Muscle of arm (tissue), 12 donors: ENCODE measurements around the gene TMEM223. TPM values are rescaled to one million over a fixed set of nuclear protein-coding genes. Genes with fewer than 3 reads are reported as not detected.
"Not testable (repeated sequence)": the region's sequence is repeated elsewhere in the genome, so short reads cannot be mapped to it uniquely, and the experiment has no call there.

Experiments
- DNase-seq: peaks from one replicate; pipeline ENCODE4 v3.0.0-alpha.2; 2013
- polyA plus RNA-seq, 12 donors: library from polyadenylated mRNA; unstranded; fragments of 120-200 nt; gene quantifications; one replicate each; pipeline ENCODE4 v1.2.1, GENCODE V29; 2013; ENCODE audit not compliant: insufficient read length in 12 of 12

TMEM223 gene
- polyA plus RNA-seq, 12 donors: 11.9 to 16.9 (median 15.1) TPM; not detected in 2

DNA sequence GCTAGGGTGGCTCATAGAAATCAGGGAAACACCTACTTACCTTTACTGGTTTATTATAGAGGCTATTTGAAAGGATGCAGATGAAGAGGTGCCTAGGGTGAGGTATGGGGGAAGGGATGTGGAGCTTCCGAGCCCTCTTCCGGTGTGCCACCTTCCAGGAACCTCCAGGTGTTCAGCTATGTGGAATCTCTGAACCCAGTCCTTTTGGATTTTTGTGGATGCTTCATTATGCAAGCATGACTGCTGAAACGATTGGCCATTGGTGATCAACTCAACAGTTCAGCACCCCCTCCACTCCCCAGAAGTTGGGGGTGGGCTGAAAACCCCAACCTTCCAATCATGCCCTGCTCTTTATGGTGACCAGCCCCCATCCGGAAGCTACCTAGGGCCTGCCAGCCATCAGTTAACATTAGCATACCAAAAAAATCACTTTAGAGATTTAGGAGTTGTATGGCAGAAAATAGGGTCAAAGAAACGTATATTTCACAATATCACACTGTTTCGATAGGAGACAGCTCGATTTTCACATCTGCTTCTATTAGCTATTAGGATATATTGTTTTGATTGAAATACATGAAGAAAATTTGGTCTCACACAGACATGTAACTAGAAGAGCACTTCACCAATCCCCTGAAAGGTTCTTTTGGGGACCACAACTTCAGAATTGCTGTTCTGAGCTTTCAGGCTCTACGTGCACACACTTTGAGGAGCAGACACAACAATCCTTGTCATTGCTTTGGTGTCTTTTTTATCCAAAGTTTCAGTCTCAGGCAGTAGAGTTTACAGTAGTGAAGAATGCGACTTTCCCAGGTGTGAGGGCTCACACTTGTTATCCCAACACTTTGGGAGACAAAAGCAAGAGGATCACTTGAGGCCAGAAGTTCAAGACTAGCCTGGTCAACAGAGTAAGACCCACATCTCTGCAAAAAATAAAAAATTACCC, 33.7 kb downstream of the TMEM223 start:
- no peak for DNase-seq

DNA sequence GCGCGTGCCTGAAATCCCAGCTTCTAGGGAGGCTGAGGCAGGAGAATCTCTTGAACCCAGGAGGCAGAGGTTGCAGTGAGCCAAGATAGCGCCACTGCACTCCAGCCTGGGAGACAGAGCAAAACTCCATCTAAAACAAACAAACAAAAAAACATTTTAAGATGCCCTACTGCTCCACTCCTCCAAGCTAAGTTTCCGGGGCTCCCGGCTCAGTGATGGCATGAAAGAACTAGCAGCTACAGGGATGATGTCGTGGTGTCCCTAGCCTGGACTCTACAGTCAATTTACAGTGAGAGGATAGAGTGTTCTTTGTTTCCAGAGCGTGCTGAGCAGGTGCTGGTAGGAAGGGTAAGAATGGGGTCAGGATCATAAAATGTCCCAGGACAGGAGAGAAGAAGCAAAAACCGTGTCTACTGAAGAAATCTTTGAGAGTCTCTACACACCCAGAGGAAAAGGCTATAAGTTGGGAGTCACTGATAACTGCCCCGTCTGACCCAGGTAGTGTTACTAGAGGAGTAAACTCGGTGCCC, 36.7 kb downstream of the TMEM223 start:
- no peak for DNase-seq

DNA sequence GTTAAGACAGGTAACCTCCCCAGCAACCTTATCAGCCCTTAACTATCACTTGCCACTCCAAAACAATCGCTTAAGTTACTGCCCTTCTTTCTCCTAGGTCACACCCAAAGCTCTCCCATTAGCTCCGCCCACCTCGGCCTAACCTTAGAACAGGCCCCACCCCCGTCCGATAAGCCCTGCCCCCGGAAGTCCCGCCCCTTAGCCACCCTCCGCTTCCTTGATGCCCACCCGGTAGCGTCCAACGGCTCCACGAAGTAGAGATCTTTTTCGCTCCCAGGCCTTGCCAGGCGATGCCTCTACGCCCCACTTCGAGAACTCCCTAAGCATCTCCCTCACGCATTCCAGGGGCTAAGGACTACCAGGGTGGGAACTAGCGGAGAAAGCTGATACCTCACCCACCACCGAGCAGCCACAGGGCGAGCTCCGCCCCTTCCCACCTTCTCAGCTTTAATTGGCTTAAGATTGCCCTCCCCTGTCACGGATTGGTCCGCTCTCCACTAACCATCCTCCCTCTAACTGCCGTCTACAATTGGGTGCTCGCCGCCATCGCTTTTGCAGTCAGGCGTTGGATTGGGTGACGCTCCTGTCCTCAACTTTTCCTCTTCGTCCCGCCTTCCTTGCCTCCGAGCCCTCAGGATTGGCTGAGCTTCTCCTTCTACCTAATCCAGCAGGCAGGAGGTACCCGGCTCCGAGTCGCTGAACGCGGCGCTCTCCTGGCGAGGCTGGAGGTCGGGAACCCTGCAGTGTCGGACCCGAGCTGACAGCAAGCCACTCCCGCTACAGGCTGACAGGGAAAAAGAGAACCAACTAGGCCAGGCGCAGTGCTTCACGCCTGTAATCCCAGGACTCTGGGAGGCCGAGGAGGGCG, 37.8 kb downstream of the TMEM223 start, which contains the start of gene ZBTB3:
Gene ZBTB3, minus strand, starts transcription at position 425 of the 868 bp plus-strand sequence. CDS start 496 bp downstream, outside the sequence.
- peak; percentile 98 for DNase-seq

DNA sequence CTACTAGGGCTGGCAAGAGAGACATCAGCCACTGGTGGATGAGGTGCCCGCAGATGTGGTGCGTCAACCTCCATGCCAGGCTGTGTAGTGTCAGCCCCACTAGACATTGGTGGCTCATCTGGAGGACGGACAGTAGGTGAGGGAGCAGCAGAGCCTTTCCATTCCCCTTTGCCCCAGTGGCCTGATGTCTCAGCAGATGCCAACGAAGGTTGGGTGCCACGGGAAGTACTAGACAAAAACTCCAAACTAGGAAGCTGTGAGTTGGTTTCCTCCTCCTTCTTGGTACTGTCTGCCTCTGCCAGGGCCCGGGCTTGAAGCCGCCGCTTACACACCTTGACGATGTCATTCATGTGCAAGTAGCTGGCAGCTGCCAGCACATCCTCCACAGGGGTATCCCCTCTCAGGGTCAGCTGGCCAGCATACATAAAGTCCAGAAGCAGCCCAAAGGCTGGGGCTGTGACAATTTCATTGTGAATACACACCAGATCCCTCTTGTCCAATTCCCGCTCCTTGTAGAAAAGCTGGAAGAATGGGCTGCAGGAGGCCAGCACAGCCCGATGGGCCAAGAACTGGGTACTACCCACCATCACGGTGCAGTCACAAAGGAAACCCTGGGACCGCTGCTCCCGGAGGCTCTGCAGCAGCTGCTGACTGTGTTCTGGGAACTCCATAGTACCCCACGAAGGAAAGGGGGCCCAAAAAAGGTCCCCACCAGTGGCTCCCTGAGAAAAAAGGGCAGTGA, 38.6 kb downstream of the TMEM223 start:
- no peak for DNase-seq

DNA sequence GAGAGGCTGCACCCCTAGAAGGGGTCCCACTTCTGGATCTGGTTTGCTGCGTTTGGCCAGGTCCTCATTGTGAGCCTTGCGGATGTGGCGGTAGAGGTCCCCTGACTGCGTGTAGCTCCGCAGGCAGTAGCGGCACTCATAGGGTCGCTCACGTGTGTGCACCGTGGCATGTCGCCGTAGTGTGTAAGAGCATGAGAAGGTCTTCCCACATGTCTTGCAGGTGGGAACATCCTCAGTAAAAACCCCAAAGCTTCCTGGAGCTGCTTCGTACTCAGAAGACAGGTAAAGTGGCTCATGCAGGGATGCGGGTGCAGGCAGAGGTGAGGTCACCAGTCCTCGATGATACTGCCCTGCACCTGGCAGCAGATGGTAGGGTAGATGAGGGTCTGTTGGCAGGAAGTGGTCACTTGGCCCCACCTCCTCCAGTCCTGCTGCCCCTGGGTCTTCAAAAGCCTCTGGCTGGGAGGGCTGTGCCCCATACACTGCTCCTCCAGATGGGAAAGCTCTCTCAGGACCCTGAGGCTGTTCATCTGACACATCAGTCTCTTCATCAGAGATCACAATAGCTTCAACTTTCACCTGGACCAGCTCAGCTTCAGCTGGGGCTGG, 39.5 kb downstream of the TMEM223 start:
- no peak for DNase-seq

DNA sequence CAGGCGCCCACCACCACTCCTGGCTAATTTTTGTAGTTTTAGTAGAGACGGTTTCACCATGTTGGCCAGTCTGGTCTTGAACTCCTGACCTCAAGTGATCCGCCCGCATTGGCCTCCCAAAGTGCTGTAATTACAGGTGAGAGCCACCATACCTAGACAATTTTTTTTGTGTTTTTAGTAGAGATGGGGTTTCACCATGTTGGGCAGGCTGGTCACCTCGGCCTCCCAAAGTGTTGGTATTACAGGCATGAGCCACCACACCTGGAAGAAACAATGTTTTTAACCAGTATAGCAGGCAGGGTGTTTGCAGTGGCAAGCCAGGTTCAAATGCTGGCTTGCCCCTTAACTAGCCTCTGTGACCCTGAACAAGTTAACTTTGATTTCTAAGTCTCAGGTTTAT, 41.9 kb downstream of the TMEM223 start:
- DNase-seq: not testable (repeated sequence)

DNA sequence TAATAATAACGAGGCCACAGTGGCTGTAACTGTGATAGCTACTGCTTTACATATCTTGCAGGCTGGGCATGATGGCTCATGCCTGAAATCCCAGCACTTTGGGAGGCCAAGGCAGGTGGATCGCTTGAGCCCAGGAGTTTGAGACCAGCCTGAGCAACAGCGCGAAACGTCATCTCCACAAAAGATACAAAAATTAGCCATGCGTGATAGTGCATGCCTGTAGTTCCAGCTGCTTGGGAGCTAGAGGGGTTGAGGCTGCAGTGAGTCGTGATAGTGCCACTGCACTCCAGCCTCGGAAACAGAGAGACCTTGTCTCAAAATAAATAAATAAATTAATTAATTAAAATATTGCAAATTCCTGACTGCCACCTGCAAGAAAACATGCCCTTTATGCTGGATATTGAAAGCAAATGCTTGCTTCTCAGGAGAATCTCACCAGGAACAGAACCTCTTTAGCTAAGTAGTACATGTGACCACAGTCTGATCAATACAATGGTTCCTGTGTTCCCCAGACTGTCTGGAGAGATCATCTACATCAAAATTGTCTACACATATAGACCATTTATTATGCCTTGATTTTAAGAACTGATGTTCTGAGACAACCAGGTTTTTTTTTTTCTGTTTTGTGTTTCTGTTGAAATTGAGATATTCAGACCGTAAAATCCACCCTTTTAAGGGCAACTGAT, 44.2 kb downstream of the TMEM223 start:
- no peak for DNase-seq

Other genes starting within 250 kb of the TMEM223 start
- gene AHNAK, start 245.2 kb downstream of the TMEM223 start, polyA plus RNA-seq: 100 to 1,000 TPM; 101 to 395 (median 301) TPM
- 1,000 to 10,000 TPM in 11 of 12 donors, 100 to 1,000 TPM in 1; 357 to 3,515 (median 3,174) TPM for gene EEF1G, start 218.1 kb downstream of the TMEM223 start, polyA plus RNA-seq
- gene TUT1, start 200.5 kb downstream of the TMEM223 start, polyA plus RNA-seq: 10 to 100 TPM in 10 of 12 donors, 1 to 10 TPM in 1, not detected in 1; 7.8 to 17.4 (median 14.4) TPM
- gene MTA2, start 190.1 kb downstream of the TMEM223 start, polyA plus RNA-seq: 100 to 1,000 TPM in 1 of 12 donors, 10 to 100 TPM in 11; 29.1 to 168 (median 45.1) TPM
- 10 to 100 TPM in 11 of 12 donors, not detected in 1; 12.1 to 35.5 (median 16.2) TPM for gene EML3, start 179.2 kb downstream of the TMEM223 start, polyA plus RNA-seq
- gene ROM1, start 178.7 kb downstream of the TMEM223 start, polyA plus RNA-seq: 1 to 10 TPM in 9 of 12 donors, under 1 TPM in 1, not detected in 2; 0.87 to 3.2 (median 1.6) TPM
- 10 to 100 TPM in 11 of 12 donors, not detected in 1; 13.2 to 40.2 (median 15.7) TPM for gene B3GAT3, start 170.0 kb downstream of the TMEM223 start, polyA plus RNA-seq
- 100 to 1,000 TPM; 131 to 283 (median 176) TPM for gene GANAB, start 145.4 kb downstream of the TMEM223 start, polyA plus RNA-seq
- gene INTS5, start 138.7 kb downstream of the TMEM223 start, polyA plus RNA-seq: 10 to 100 TPM in 7 of 12 donors, 1 to 10 TPM in 4, not detected in 1; 8.0 to 13.0 (median 10.7) TPM
- 10 to 100 TPM in 11 of 12 donors, not detected in 1; 27.4 to 66.5 (median 34.9) TPM for gene C11orf98, start 126.8 kb downstream of the TMEM223 start, polyA plus RNA-seq
- gene CSKMT, start 126.7 kb downstream of the TMEM223 start, polyA plus RNA-seq: 1 to 10 TPM in 10 of 12 donors, not detected in 2; 2.3 to 3.6 (median 2.8) TPM
- 1 to 10 TPM in 10 of 12 donors, not detected in 2; 4.2 to 6.5 (median 4.7) TPM for gene UQCC3, start 120.3 kb downstream of the TMEM223 start, polyA plus RNA-seq
- 1 to 10 TPM in 11 of 12 donors, not detected in 1; 3.3 to 9.5 (median 6.4) TPM for gene LBHD1, start 119.7 kb downstream of the TMEM223 start, polyA plus RNA-seq
- gene UBXN1, start 112.9 kb downstream of the TMEM223 start, polyA plus RNA-seq: 100 to 1,000 TPM in 11 of 12 donors, not detected in 1; 110 to 172 (median 124) TPM
- 10 to 100 TPM in 11 of 12 donors, not detected in 1; 13.6 to 31.1 (median 17.5) TPM for gene LRRN4CL, start 102.5 kb downstream of the TMEM223 start, polyA plus RNA-seq
- 10 to 100 TPM in 11 of 12 donors, not detected in 1; 16.3 to 71.7 (median 23.7) TPM for gene BSCL2, start 84.6 kb downstream of the TMEM223 start, polyA plus RNA-seq
- 1 to 10 TPM in 1 of 12 donors, under 1 TPM in 8, not detected in 3; 0.34 to 1.2 (median 0.70) TPM for gene GNG3, start 84.3 kb downstream of the TMEM223 start, polyA plus RNA-seq
- 10 to 100 TPM in 11 of 12 donors, not detected in 1; 40.6 to 57.1 (median 49.4) TPM for gene HNRNPUL2, start 64.5 kb downstream of the TMEM223 start, polyA plus RNA-seq
- 10 to 100 TPM in 11 of 12 donors, not detected in 1; 26.5 to 59.9 (median 30.2) TPM for gene TTC9C, start 63.5 kb downstream of the TMEM223 start, polyA plus RNA-seq
- gene ZBTB3, start 37.8 kb downstream of the TMEM223 start, polyA plus RNA-seq: 1 to 10 TPM in 10 of 12 donors, not detected in 2; 3.1 to 5.1 (median 4.2) TPM
- gene POLR2G, start 30.4 kb downstream of the TMEM223 start, polyA plus RNA-seq: 100 to 1,000 TPM in 2 of 12 donors, 10 to 100 TPM in 9, not detected in 1; 60.7 to 102 (median 88.3) TPM
- 10 to 100 TPM in 11 of 12 donors, not detected in 1; 11.8 to 67.7 (median 14.6) TPM for gene TAF6L, start 20.6 kb downstream of the TMEM223 start, polyA plus RNA-seq
- 10 to 100 TPM in 11 of 12 donors, not detected in 1; 25.7 to 41.4 (median 28.8) TPM for gene TMEM179B, start 4.6 kb downstream of the TMEM223 start, polyA plus RNA-seq
- gene NXF1, start 13.4 kb upstream of the TMEM223 start, polyA plus RNA-seq: 100 to 1,000 TPM in 1 of 12 donors, 10 to 100 TPM in 10, not detected in 1; 55.0 to 132 (median 69.9) TPM
- 10 to 100 TPM in 11 of 12 donors, not detected in 1; 29.8 to 50.9 (median 34.3) TPM for gene STX5, start 40.0 kb upstream of the TMEM223 start, polyA plus RNA-seq
- gene TEX54, start 40.8 kb upstream of the TMEM223 start, polyA plus RNA-seq: under 1 TPM in 2 of 12 donors, not detected in 10; 0.42 to 0.80 TPM
- gene WDR74, start 47.6 kb upstream of the TMEM223 start, polyA plus RNA-seq: 10 to 100 TPM in 11 of 12 donors, not detected in 1; 19.1 to 36.6 (median 30.7) TPM
- gene SLC3A2, start 88.9 kb upstream of the TMEM223 start, polyA plus RNA-seq: 100 to 1,000 TPM in 1 of 12 donors, 10 to 100 TPM in 10, not detected in 1; 32.8 to 132 (median 44.9) TPM
- gene CHRM1, start 129.4 kb upstream of the TMEM223 start, polyA plus RNA-seq: 1 to 10 TPM in 1 of 12 donors, under 1 TPM in 2, not detected in 9; 0.08 to 1.1 (median 0.48) TPM
- gene SLC22A6, start 193.0 kb upstream of the TMEM223 start, polyA plus RNA-seq: under 1 TPM in 3 of 12 donors, not detected in 9; 0.11 to 0.27 (median 0.15) TPM
- under 1 TPM in 2 of 12 donors, not detected in 10; 0.18 to 0.56 TPM for gene SLC22A8, start 223.8 kb upstream of the TMEM223 start, polyA plus RNA-seq